H54 (cell line): ENCODE results near the gene DLX3.
"Not testable (repeated sequence)": the region's sequence is repeated elsewhere in the genome, so short reads cannot be mapped to it uniquely, and the experiment has no call there.

ENCODE experiments used
- DNase-seq: peaks from one replicate; pipeline ENCODE4 v3.0.0; 2011; ENCODE audit warnings: low spot score, mixed read lengths; ENCODE audit not compliant: insufficient read length
- FAIRE-seq: peaks from 3 replicates; lab custom pipeline; 2011; peaks lifted over from hg19 to GRCh38; lab: Jason Lieb, UNC
- POLR2A ChIP-seq: IDR thresholded peaks from 2 replicates; pipeline ENCODE4 v1.6.1; 2011; ENCODE audit warnings: low read depth, mild to moderate bottlenecking, low read length

The DLX3 gene

DNA sequence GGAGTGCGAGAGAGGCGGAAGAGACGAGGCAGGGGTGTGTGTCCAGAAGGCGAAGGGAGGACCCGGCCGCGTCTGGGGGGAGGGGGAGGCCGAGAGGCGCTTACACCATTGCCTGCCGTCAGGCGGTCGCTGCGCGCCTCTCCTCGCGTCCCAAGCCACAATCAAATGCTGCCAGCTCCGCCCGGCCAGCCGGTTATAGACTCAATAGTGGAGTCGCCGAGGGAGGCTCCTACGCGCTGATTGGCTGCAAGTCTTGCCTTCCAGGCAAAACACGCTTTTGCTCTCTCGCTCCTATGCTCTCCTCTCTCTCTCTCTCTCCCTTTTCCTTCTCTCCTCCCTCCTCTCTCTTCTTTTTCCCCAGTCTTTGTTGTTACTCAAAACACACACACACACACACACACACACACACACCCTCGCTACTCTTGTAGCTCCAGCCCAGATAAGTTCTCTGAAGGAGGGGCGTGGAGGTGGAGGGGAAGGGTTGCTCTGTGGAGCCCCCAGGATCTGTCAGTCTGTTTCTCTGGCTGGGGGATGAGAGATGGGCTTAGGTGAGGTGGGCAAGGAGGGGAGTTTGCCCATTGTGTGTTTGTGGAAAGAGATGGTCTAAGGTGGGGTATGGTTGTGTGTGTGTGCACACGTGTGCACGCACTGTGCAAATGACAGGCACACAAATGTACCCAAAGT lies at the start of gene DLX3:
TSS of gene DLX3 (minus strand) at position 170 of the 684 bp plus-strand sequence. CDS start 226 bp downstream, outside the sequence.
- FAIRE-seq (no peak), DNase-seq (no peak)
- TF ChIP-seq POLR2A: no peak

DNA sequence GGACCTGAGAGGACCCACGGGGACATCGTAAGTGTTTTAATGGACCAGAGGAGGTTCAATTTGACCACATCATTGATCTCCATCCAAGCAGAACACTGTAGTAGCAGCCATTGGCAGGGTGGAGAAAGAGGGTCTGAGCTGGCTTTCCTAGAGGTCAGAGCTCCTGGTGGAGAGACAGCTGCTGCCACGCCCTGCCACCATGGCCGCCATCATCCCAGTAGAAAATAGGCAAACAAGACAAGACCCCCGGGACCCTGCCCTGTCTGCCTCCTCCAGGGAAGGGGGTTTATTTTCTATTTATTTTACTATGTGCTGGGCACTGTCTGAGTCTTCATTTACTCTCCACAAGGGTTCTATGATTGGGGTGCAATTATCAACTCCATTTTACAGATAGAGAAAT lies 49.5 kb upstream of the DLX3 start:
- TF ChIP-seq POLR2A: no peak
- DNase-seq: no peak
- FAIRE-seq: no peak

DNA sequence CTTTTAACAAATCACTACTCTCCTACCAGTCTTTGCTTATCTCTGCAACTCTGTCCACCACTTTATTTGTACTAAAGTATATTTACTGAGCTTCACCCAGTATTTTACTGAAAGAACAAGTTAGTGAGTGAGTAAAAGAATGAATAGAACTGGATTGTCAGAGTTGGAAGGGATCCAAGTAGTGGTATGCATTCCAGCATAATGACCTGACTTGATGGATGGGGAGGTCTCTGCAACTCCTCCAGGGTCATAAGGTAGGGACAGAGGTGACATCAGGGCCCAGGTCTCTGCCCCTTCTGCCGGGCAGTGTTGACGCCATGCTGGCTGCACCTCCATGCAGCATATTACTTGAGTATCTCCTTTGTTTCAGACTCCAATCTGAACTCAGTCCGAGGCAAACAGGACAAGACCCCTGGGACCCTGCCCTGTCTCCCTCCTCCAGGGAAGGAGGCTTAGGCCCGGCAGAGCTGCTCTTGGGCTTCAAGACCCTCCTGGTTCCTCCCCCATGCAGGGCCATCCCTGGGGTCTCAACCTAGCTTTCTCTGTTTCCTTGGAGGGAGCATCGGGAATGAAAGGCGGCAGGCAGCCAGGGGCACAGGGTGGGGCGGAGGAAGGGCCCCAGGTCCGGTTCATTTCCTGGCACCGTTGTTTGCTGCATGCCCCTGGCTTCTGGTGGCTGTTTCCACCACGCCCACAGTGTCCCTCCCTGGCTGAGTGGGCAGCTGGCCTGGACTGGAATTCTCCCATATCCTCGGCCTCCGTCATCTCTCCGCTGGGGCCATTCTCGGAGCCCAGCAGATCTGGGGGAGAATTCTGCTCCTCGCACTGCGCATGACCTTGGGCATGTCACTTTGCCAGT lies 48.5 kb upstream of the DLX3 start:
- TF ChIP-seq POLR2A: no peak
- no peak for FAIRE-seq
- no peak for DNase-seq

DNA sequence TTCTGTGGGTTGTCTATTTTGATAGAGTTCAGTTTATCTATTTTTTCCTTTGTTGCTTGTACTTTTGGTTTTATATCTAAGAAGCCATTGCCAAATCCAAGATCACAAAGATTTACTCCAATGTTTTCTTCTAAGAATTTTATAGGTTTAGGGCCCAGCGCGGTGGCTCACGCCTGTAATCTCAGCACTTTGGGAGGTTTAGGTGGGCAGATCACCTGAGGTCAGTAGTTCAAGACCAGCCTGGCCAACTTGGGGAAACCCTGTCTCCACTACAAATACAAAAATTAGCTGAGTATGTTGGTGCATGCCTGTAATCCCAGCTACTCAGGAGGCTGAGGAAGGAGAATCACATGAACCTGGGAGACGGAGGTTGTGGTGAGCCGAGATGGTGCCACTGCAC lies 47.2 kb upstream of the DLX3 start:
- DNase-seq (no peak), FAIRE-seq (no peak)
- no peak for TF ChIP-seq POLR2A

DNA sequence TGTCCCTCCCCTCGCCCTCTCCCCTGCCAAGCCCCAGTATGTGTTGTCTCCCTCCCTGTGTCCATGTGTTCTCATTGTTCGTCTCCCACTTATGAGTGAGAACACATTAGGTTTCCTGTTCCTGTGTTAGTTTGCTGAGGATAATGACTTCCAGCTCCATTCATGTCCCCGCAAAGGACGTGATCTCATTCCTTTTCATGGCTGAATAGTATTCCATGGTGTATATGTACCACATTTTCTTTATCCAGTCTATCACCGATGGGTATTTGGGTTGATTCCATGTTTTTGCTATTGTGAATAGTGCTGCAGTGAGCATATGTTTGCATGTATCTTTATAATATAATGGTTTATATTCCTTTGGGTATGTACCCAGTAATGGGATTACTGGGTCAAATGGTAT lies 45.5 kb upstream of the DLX3 start:
- not testable (repeated sequence) for DNase-seq, FAIRE-seq

DNA sequence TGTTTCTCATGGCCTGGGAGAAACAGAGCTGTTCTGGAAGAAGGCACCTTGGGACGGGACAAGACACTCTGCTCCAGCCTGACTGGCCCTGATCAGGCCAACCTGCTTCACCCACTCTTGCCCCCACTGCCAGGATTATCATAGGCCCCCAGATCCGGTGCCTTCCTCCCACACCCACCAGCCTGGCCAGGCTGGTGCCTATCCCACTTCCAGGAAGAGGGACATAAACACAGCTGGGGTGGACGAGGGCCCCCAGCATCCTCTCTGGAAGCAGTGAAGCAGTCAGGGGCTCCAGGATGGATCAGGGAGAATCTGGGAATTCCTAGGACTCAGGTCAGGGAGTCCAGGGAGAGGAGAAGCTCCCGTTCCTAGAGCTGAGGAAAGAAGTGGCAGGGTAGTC lies 44.0 kb upstream of the DLX3 start:
- no peak for FAIRE-seq
- no peak for DNase-seq
- TF ChIP-seq POLR2A: no peak

DNA sequence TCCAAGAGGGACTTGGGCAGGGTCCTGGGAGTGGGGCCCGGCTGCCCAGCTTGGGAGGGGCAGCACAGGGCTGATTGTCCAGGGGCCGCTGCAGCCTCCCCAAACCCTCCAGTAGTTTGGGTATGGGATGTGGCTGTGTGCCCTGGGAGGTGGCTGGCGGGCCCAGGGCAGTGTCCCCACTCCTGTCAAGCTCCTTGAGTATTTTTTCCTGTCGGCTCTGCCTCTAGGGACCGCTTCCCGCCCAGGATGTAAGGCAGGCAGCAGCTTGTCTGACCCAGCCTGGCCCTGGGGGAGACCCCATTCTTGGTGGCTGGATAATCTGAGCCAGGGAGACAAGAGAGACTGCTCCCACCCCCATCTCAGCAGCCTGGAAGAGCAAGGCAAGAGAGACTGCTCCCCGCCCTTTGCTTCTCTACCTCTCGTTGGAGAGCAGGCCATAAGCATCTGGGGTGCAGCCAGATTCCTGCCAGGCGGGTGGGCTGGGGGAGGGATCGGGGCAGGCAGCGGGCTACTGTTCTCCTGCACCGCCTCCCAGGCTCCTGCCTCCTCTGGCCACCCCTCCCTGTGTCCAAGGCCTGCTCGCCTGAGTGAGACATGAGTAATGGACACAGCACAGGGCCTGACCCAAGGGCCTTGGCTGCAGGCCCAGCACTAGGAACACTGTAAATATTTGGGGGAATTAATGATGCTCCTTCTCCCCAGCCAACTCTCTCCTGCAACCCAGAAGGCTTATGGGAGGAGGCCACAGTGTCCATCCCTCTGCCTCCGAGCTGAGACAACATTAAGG lies 42.5 kb upstream of the DLX3 start:
- FAIRE-seq (peak; percentile 78), DNase-seq (peak; percentile 93)
- no peak for TF ChIP-seq POLR2A

DNA sequence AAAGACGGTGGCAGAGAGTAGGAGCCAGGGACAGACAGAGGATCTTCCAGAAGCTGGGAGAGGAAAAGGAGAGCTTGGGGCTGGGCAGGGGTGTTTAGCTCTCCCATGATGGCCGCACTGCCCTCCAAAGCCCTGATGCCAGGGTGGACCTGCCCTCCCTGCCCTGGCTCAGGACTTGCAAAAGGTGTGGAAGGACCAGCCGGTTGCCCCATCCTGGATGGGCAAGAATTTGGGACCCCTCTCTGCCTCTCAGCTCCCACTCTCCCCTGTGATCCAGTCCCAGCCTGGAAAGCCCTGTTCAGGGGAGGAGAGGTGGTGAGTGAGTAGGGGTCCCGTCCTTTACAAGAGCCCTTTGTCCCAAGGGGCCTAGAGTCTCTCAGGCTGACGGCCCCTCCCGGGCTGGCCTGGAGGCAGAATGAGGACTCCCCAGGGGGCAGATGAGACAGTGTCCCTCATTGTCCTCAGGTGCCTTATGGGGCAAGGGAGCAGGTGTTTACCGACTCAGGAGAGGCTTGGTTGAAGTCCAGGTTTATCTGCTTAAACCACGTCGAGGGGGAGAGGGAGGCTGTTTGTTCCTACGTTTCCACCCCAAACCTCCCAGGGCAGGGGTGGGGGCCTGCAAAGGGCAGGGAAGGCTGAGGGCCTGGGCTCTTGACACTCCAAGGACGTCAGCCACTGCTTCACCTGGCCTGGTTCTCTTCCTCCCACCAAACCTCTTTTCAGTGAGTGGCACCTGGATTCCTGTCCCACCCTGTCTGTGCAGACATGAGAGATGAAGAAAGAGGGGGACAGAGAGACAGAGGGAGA lies 41.6 kb upstream of the DLX3 start:
- FAIRE-seq (no peak), DNase-seq (no peak)
- no peak for TF ChIP-seq POLR2A

DNA sequence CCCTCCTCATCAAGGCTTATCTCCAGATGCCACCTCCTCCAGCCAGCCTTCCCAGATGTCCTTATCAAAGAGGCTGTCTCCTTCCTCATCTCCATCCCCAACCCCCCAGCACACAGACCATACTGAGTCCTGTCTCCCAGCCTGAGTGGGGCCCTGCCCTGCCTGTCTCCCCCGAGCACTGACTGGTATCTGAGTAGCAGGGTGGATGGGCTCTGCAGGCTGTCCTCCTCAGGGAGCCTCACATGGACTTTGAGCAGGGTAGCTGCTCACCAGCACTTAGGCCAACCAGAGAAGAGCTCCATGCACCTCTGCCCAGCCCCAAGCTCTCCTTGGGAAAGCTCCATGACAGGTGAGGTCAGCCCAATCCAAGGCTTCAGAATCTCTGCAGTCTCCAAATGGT lies 40.9 kb upstream of the DLX3 start:
- TF ChIP-seq POLR2A: no peak
- DNase-seq: no peak
- FAIRE-seq: no peak

DNA sequence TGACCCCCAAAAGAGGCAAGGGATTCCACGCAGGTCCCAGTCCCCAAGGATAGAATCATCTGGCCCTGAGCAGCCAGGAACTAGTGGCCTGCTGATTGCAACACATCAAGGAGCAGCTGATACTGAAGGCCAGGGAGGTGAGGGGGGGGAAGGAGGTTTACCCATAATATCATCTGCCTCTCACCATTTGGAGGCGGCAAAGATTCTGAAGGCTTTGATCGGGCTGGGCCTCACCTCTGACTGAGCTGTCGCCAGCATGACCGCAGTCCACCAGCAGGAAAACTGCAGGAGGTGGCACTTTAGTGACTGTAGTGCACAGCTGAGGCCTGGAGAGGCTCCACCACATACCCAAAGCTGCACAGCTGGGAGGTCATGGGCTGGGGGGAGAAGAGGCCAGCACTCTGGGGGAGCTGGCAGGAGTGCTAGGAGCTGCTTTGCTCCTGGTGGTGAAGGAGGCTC lies 40.4 kb upstream of the DLX3 start:
- no peak for DNase-seq
- TF ChIP-seq POLR2A: no peak
- no peak for FAIRE-seq

DNA sequence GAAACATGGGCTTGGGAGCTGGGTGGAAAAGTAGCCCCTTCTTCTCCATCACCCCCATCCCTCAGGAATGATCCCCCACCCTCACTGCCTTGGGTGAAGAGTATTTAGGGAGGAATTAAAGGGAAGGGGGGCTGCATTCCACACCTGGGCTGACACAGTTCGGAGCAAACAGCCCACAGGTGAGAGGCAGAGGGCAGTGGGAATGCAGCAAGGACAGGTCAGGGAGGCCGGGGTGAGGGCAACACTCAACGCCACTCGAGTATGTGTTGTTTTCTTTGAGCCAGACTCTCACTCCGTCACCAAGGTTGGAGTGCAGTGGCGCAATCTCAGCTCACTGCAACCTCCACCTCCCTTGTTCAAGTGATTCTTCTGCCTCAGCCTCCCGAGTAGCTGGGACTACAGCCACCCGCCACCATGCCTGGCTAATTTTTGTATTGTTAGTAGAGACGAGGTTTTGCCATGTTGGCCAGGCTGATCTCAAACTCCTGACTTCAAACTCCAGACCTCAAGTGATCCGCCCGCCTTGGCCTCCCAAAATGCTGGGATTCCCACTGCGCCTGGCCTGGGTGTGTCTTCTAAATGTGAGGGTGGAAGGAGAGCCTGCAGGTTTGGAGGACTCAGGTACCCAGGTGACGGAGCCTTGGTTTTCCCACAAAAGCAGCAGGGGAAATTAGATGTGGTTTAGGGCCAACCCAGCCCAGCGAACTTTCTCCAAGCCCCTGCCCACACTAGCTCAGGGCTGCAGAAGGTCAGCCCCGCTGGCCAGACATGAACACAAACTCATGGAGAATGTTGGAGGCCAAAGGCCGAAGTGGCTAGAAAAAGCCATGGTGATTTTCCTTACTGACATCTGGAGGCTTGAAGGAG lies 39.7 kb upstream of the DLX3 start:
- no peak for FAIRE-seq
- no peak for TF ChIP-seq POLR2A
- DNase-seq: no peak

DNA sequence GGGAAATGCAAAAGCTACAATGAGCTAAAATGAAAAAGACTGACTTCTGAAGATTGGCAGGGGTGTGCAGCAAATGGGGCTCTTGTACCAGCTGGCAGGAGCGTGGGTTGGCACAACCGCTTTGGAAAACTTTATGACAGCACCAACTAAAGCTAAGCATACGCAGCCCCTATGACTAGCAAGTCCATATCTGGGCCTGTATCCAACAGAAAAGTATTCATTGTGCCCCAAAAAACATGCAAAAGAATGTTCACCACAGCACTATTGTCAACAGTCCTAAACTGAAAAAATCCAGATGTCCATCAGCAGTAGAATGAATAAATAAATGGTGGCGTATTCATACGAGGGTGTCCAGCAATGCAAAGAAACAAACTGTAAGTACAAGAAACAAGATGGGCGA lies 38.3 kb upstream of the DLX3 start:
- DNase-seq (no peak), FAIRE-seq (no peak)
- no peak for TF ChIP-seq POLR2A
